HG03432 (cell line): ENCODE results near the gene PRRT1B.

Experiments used
- ATAC-seq: cut with Tn5 transposase; IDR thresholded peaks from one replicate; pipeline ENCODE4 v1.9.1; 2021; ENCODE audit warnings: mild to moderate bottlenecking, moderate library complexity; ENCODE audit not compliant: unreplicated experiment

The PRRT1B gene

DNA sequence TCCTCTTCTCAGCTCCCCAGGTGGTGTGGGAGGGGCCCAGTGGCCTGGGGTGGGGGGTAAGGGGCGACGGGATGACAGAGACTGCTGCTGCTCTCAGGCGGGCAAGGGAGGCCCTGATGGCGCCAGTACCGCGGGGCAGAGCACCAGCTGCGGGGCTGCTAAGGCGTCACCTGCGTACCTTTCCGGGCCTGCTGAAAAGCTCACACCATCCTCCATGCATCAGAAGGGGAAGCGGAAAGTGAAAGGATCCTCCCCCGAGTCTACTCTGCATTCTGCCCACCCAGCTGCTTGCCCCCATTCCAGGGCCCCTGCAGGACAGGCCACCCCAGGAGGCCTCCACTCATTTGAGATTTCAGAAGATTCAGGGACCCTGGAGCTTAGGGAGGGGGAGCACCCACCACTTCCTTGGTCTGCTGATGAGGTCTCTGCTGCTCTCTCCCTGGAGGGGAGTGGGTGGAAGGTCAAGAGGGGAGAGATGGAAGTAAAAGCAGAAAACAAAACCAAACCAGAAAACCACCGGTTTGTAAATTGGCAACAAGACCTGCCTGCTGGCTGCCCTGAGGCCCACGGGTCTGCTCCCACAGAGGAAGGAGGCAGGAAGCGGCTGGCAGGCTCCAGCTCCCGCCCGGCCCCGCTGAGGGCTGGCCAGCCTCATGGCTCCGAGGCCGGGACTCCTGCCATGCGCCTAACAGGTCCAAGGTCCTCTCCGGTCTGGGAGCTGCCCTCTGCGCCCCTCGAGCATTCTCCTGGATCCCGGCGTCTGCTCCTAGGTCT, 33.6 kb downstream of the PRRT1B start:
- peak; percentile 56 for ATAC-seq

- no peak for ATAC-seq
Measured at GRCh38 chr9:131579789-131580211, 34.5 kb downstream of the PRRT1B start.

DNA sequence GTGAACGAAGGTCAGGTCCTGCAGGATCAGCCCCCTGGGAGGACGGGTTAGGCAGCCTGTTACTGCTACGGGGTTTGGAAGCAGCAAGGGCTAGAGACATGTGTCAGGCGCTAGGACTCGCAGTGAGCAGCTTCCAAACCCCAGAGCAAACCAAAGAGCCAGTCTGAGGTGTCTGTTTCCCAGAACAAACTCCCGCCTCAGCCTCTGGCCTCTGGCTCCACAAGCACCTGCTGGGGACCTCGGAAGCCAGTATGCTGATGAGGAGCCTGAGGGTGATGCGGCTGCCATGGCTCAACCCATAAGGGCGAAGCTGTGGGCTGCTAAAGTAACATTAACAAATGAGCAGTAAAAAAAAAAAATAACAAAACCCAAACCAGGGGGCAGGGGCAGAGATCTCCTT, 35.0 kb downstream of the PRRT1B start:
- ATAC-seq, result no peak

GRCh38 chr9:131582056-131582455, 36.7 kb downstream of the PRRT1B start:
- no peak for ATAC-seq

GRCh38 chr9:131582466-131583336, 37.4 kb downstream of the PRRT1B start:
- no peak for ATAC-seq

GRCh38 chr9:131583337-131583645, 38.0 kb downstream of the PRRT1B start:
- no peak for ATAC-seq

GRCh38 chr9:131583836-131584555, 38.7 kb downstream of the PRRT1B start:
- no peak for ATAC-seq

- ATAC-seq, result no peak
Measured at GRCh38 chr9:131584858-131585257, 39.5 kb downstream of the PRRT1B start.

- no peak for ATAC-seq
Measured at GRCh38 chr9:131585375-131585774, 40.1 kb downstream of the PRRT1B start.

GRCh38 chr9:131587331-131587730, 42.0 kb downstream of the PRRT1B start:
- no peak for ATAC-seq

DNA sequence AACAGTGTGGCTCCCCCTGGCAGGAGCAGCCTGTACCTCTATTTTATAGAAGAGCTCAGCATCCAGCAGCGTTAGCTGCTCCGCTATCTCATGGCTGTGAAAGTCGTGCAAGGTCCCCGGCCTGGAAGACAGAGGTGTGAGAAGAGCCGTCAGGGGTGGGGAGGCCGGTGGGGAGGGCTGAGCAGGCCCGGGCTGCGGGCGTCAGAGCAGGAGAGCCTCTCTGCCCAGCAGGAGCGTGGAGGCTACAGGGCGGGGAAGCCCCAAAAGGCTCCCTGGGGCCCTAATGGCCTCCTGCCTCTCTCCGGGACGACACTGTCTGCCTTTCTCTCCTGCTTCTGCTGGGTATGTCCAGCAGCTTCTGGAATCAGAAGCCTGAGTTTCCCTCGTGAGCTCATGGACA, 42.6 kb downstream of the PRRT1B start:
- ATAC-seq, result no peak

- ATAC-seq, result no peak
Measured at GRCh38 chr9:131588396-131588795, 43.1 kb downstream of the PRRT1B start.

DNA sequence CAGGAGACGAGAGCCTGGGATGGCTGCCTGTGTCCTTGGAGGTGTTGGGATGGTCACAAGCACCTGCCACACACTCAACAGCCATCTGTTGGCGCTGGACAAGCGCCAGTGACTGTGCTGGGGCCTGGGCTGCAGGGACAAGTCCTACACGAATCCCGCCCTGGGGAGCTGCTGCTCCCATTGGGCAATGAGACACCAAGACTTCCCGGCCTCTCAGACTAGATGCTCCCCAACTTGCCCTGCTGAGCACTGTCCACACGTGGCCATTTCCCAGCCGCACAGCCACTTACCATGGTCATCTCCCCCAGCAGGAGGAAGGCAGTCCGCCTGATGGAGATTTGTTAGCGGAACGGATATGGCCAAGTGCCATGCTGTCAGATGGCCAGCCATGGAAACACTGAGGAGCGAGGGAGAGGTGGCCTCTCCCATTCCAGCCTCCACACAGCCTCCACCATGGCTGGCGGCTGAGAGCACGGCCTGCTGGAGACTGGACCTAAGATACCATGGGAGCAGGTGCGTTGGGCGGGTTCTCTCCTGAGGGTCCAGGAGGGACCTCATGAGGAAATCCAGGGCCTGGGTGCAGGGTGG, 43.9 kb downstream of the PRRT1B start:
- no peak for ATAC-seq

- ATAC-seq, result no peak
Measured at GRCh38 chr9:131589993-131590392, 44.7 kb downstream of the PRRT1B start.

- ATAC-seq, result no peak
Measured at GRCh38 chr9:131590449-131590848, 45.1 kb downstream of the PRRT1B start.

DNA sequence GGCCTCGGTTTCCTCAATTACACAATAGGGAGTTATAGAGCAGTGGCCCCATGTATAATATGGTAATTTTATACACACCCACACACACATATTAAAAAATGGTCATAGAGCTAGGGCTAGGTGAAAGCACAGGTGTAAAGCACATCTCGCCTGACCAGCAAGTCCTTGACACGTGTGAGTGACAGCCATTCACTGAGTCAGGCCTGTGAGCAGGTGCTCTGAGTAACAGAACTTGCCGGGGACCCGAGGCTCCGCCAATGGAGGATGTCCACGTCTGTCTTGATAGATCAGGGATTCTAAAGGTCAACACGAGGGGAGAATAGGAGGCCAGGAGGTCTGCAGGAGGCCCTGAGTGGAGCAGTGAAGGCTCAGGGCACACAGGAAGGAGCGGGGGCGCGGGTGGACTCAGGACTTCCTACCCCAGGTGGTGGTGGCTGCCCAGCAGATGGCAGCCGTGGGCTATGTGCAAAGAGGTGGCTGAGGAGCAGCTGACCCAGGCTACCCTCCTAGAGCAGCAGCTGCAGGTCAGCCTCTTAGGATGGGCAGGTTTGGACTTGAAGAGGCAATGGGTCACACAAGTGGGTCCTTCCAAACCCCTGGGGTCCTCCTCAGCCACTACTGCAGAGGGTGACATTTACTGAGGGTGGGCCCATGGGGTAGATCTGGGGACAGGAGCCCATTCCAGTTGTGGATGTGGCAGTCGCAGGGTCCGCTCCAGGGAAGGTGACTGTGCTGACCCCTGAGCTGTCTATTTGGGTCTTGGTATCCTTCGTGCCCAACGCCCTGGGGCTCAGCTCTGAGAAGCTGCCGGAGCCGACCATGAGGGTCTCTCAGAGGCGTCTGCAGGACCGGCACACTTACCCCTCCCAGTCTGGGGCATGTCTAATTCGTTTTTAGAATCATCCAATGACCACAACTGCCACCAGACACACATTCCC, 45.9 kb downstream of the PRRT1B start:
- ATAC-seq, result peak; percentile 55

GRCh38 chr9:131591845-131592208, 46.5 kb downstream of the PRRT1B start:
- ATAC-seq, result no peak

DNA sequence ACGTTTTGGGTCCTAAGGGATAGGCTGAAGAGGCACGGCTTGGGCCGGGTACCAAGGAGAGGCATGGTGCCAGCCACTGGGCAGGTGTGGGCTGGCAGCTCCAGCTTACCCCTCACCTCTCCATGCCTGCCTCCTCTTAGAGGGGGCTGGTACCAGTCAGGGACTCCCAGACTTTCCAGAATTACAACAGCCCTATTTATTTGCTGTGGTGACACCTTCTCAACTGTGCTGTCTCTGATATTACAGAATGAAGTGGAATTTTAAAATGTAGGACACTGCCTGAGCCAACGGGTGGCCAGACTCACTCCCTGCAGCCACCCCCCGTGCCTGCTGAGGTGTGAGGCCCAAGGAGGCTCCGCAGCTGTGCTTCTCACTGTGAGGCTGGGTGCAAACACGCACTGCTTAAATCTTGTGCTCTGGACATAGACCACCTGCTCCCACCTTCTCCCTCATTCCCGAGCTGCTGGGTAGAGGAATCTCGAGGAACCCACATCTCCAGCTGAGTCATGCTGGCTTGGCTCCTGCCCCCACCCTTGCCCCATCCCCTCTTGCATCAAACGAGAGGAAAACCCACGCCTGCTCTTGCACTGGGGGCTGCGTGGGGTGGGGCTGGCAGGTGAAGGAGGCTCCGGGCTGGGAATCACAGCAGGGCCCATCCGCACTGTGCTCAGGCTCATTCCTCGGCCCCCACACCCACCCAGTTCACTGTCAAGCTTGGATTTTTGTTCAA, 47.9 kb downstream of the PRRT1B start:
- ATAC-seq, result no peak

- ATAC-seq, result no peak
Measured at GRCh38 chr9:131593936-131594665, 48.8 kb downstream of the PRRT1B start.
